ENCODE results near the gene ARHGAP4. TPM values are rescaled to one million over a fixed set of nuclear protein-coding genes. Genes with fewer than 3 reads are reported as not detected.

ARHGAP4 gene
- total RNA-seq, 2 donors from 2014 or later: 155 to 276 TPM

DNA sequence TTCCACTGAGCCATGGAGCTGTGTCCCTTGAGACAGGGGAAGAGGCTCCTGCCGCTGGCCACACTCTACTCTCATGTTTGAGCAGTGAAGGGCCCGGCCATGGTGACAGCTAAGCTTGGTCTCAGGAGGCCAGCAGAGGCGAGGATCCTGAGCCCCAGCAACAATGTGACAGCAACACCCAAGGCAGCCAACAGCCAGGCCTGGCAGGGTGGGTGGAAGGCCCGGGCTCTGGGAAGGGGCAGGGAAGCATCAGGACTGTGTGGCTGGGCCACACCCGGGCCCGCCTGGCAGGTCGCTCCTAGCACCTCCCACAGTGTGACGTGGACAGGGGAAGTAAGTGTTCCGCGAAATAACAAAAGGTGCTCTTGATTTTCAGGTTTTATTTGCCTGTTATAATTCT, 64.9 kb downstream of the ARHGAP4 start:
- DNase-seq (ENCODE audit: low spot score) (peak; percentile 49), ATAC-seq (no peak)
- no peaks in the 10 kb centered on the region for H3K9me3 Mint-ChIP-seq
- no peak overlapping the region for H3K4me3 Mint-ChIP-seq
- H3K36me3 Mint-ChIP-seq: no peaks in the 10 kb centered on the region
- peaks cover 0 to 9% of the 10 kb centered on the region in 2 donors for H3K27me3 Mint-ChIP-seq
- H3K4me1 Mint-ChIP-seq (ENCODE audit: low read depth in 2 of 2): peaks cover 10 to 14% of the 10 kb centered on the region in 2 donors
- H3K27ac Mint-ChIP-seq: no peak overlapping the region

Other genes with a start within 250 kb of the ARHGAP4 start
- gene SLC6A8, start 238.3 kb downstream of the ARHGAP4 start, total RNA-seq: 1 to 10 TPM; 2.3 to 4.1 TPM
- 100 to 1,000 TPM; 156 to 159 TPM for gene BCAP31, start 201.9 kb downstream of the ARHGAP4 start, total RNA-seq
- 10 to 100 TPM in 1 of 2 donors, 1 to 10 TPM in 1; 7.4 to 12.2 TPM for gene ABCD1, start 201.4 kb downstream of the ARHGAP4 start, total RNA-seq
- gene PLXNB3, start 162.0 kb downstream of the ARHGAP4 start, total RNA-seq: 1 to 10 TPM in 1 of 2 donors, under 1 TPM in 1; 0.48 to 2.4 TPM
- not detected for gene SRPK3, start 145.2 kb downstream of the ARHGAP4 start, total RNA-seq
- gene IDH3G, start 131.9 kb downstream of the ARHGAP4 start, total RNA-seq: 10 to 100 TPM; 62.5 to 74.1 TPM
- 100 to 1,000 TPM; 266 to 306 TPM for gene SSR4, start 131.6 kb downstream of the ARHGAP4 start, total RNA-seq
- 1 to 10 TPM; 2.2 to 2.7 TPM for gene PDZD4, start 95.7 kb downstream of the ARHGAP4 start, total RNA-seq
- 1 to 10 TPM in 1 of 2 donors, under 1 TPM in 1; 0.74 to 1.2 TPM for gene L1CAM, start 40.1 kb downstream of the ARHGAP4 start, total RNA-seq
- not detected for gene AVPR2, start 21.6 kb downstream of the ARHGAP4 start, total RNA-seq
- gene NAA10, start 8.8 kb upstream of the ARHGAP4 start, total RNA-seq: 100 to 1,000 TPM; 115 to 175 TPM
- 1 to 10 TPM; 4.8 to 5.4 TPM for gene RENBP, start 18.4 kb upstream of the ARHGAP4 start, total RNA-seq
- 100 to 1,000 TPM; 105 to 131 TPM for gene HCFC1, start 45.6 kb upstream of the ARHGAP4 start, total RNA-seq
- 1 to 10 TPM; 2.4 to 6.9 TPM for gene TMEM187, start 46.5 kb upstream of the ARHGAP4 start, total RNA-seq
- 100 to 1,000 TPM; 136 to 258 TPM for gene IRAK1, start 93.6 kb upstream of the ARHGAP4 start, total RNA-seq
- gene MECP2, start 171.5 kb upstream of the ARHGAP4 start, total RNA-seq: 100 to 1,000 TPM in 1 of 2 donors, 10 to 100 TPM in 1; 65.5 to 103 TPM
- not detected for gene OPN1LW, start 218.0 kb upstream of the ARHGAP4 start, total RNA-seq

All from natural killer cell treated with Interleukin-12 subunit alpha and Interleukin-12 subunit beta and Interleukin-15 and Interleukin-18, amount 100 ng/mL, for 72 hours (primary cell).